K562 (cell line): ENCODE results near the gene CRIM1.

Source experiments
- MAZ ChIP-seq, 2 experiments: fragments of 450-650 bp in 1 of 2; sonication (generic) in 1 of 2; formaldehyde crosslinking; IDR thresholded peaks in 1 of 2; conservative IDR thresholded peaks in 1 of 2; 2 replicates each; pipeline versions ENCODE4 v1.4.0 to v1.5.0; 2020; ENCODE audit warnings: mild to moderate bottlenecking in 1 of 2, missing genetic modification reagents in 1 of 2
- POLR2AphosphoS5 ChIP-seq: IDR thresholded peaks from 2 replicates; pipeline ENCODE4 v1.6.1; 2011; ENCODE audit warnings: mild to moderate bottlenecking, low read depth, low read length, moderate library complexity; ENCODE audit not compliant: control insufficient read depth, insufficient read depth
- SMAD1 ChIP-seq: fragments of 150-350 bp; IDR thresholded peaks from 2 replicates; pipeline ENCODE4 v1.6.1; 2014; ENCODE audit warnings: low read length, low read depth; ENCODE audit not compliant: partially characterized antibody
- TF ChIP-seq, protein P1 (sequence below), 2 experiments: fragments of 450-650 bp in 1 of 2; sonication (generic) in 1 of 2; formaldehyde crosslinking in 1 of 2; IDR thresholded peaks; 2 replicates each; pipeline versions ENCODE4 v1.7.1 to v1.9.0; 2016 to 2022; ENCODE audit warnings: inconsistent platforms in 1 of 2, mild to moderate bottlenecking in 1 of 2, missing genetic modification reagents in 1 of 2

DNA sequence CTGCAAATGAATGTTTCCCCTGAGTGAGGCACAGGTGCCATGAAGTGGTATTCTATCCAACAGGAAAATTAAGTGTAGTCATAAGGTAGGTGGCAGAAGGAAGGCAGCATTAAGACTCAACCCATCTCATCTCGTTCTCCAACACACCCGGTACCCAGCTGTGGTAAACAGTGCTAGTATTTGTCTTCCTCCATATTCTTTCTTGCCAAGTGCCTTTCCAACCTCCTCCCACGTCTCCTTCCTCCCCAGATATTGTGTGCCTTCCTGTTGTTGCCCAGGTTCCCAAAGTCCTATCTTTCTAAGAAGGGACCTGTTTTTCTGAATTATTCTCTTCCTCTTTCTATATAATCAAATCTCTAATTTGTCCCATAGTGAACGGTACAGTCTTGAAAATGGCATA lies 83.5 kb downstream of the CRIM1 start:
- TF ChIP-seq POLR2AphosphoS5 = no peak
- TF ChIP-seq SMAD1 = no peak
- TF ChIP-seq, protein P1, sequence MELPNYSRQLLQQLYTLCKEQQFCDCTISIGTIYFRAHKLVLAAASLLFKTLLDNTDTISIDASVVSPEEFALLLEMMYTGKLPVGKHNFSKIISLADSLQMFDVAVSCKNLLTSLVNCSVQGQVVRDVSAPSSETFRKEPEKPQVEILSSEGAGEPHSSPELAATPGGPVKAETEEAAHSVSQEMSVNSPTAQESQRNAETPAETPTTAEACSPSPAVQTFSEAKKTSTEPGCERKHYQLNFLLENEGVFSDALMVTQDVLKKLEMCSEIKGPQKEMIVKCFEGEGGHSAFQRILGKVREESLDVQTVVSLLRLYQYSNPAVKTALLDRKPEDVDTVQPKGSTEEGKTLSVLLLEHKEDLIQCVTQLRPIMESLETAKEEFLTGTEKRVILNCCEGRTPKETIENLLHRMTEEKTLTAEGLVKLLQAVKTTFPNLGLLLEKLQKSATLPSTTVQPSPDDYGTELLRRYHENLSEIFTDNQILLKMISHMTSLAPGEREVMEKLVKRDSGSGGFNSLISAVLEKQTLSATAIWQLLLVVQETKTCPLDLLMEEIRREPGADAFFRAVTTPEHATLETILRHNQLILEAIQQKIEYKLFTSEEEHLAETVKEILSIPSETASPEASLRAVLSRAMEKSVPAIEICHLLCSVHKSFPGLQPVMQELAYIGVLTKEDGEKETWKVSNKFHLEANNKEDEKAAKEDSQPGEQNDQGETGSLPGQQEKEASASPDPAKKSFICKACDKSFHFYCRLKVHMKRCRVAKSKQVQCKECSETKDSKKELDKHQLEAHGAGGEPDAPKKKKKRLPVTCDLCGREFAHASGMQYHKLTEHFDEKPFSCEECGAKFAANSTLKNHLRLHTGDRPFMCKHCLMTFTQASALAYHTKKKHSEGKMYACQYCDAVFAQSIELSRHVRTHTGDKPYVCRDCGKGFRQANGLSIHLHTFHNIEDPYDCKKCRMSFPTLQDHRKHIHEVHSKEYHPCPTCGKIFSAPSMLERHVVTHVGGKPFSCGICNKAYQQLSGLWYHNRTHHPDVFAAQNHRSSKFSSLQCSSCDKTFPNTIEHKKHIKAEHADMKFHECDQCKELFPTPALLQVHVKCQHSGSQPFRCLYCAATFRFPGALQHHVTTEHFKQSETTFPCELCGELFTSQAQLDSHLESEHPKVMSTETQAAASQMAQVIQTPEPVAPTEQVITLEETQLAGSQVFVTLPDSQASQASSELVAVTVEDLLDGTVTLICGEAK (IDR thresholded peaks at IDR 0.05) = no peak
- TF ChIP-seq, protein P1 (CRISPR knock-in tag; IDR thresholded peaks at IDR 0.05) = no peak
- no peak for TF ChIP-seq MAZ (CRISPR knock-in tag; conservative IDR thresholded peaks at IDR 0.05 in 1 of 2, IDR thresholded peaks at IDR 0.05 in 1 of 2)
